ENCODE results near the gene FLRT2. TPM values are rescaled to one million over a fixed set of nuclear protein-coding genes. Genes with fewer than 3 reads are reported as not detected.

Gene FLRT2
- total RNA-seq, 1 experiment from 2014 or later: 0.17 TPM

DNA sequence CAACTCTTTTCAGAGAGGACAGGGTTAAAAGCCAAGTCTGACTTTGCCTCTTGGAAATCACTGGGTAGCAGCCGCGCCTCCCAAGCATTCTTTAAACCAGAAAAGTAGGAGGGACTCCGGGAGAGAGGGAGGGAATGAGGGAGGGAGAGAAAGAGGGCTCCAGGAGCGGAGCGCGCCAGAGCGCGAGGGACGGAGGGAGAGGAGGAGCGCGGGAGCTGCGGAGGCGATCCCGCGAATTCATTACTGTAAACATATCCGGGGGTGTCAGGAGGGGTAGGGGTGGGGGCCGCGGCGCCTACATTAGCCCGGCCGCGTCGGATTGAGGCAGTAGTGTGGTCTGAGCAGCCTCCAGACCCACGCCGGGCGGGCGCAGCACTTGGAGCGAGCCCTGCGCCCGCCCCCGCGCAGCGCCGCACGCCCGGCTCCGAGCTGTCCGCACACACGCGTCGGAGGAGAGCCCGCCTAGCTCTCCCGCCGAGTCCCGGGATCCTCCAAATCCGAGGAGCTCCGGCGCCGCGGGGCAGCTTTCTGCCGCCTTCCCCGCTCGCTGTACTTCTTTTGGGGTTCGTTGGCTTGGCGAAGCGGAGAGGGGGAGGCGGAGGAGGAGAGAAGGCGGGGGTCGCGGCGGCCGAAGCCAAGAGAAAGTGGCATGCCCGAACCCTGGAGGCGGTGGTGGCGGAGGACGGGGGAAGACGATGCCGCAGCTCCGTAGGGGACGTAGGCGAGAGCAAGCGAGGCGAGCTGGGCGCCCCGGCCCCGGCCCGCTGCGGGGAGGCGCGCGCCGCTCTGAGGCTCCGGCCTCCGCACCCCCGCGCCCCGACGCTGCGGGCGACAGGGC, 3.3 kb downstream of the FLRT2 start:
- ChIA-PET CTCF (no interaction called here), RAD21 (ENCODE audit: low non-redundant PET in 1 of 2, low total read pairs in 2 of 2, uncharacterized antibody in 2 of 2, unreplicated experiment in 2 of 2) (no interaction called here), POLR2A (no interaction called here)
- H3K4me2 ChIP-seq (ENCODE audit: low read length): no peak overlapping the region
- H3K9me2 ChIP-seq (ENCODE audit: insufficient read depth): no peaks in the 10 kb centered on the region
- no peak overlapping the region for H2AFZ ChIP-seq (ENCODE audit: low read depth, low read length, poor library complexity, severe bottlenecking)
- no peak for TF ChIP-seq EZH2 (IDR thresholded peaks at IDR 0.05)
- TF ChIP-seq ZFX (IDR thresholded peaks at IDR 0.05): no peak
- no peak for TF ChIP-seq YY1 (IDR thresholded peaks at IDR 0.05; ENCODE audit: extremely low read depth, insufficient replicate concordance, low read depth, low read length)
- no peak for TF ChIP-seq POLR2AphosphoS5 (IDR thresholded peaks at IDR 0.05; ENCODE audit: low read depth, low read length)
- H3K79me2 ChIP-seq (ENCODE audit: insufficient read depth, low read length): no peaks in the 10 kb centered on the region
- DNase-seq (ENCODE audit: low read depth, low spot score) (no peak), ATAC-seq (no peak)
- H3K27me3 ChIP-seq (ENCODE audit: insufficient read depth, low read length): no peaks in the 10 kb centered on the region
- BruUV-seq (replicated peaks): no TSS peak
- H3K9me3 ChIP-seq (ENCODE audit: control insufficient read depth in 1 of 2, insufficient read depth in 1 of 2, low read depth in 1 of 2, low read length in 2 of 2): peaks cover 5 to 25% of the 10 kb centered on the region in 2 experiments; a peak in 2 of 4 replicates
- H3K4me3 ChIP-seq (replicated peaks in 1 of 2; ENCODE audit: low read depth in 1 of 2, low read length in 2 of 2): no peak overlapping the region
- H3K36me3 ChIP-seq (ENCODE audit: control insufficient read depth in 1 of 2, insufficient read depth in 2 of 2, low read length in 2 of 2): no peaks in the 10 kb centered on the region
- H3K27ac ChIP-seq (ENCODE audit: low read depth, low read length): no peak overlapping the region
- no peaks in the 10 kb centered on the region for H3K4me1 ChIP-seq (ENCODE audit: control insufficient read depth in 1 of 2, insufficient read depth in 2 of 2, low read length in 2 of 2)
- intact Hi-C loops (cut with micrococcal nuclease): no loop called here
- H4K20me1 ChIP-seq (ENCODE audit: insufficient read depth): no peaks in the 10 kb centered on the region
- H3K9ac ChIP-seq (ENCODE audit: low read length): no peak overlapping the region

DNA sequence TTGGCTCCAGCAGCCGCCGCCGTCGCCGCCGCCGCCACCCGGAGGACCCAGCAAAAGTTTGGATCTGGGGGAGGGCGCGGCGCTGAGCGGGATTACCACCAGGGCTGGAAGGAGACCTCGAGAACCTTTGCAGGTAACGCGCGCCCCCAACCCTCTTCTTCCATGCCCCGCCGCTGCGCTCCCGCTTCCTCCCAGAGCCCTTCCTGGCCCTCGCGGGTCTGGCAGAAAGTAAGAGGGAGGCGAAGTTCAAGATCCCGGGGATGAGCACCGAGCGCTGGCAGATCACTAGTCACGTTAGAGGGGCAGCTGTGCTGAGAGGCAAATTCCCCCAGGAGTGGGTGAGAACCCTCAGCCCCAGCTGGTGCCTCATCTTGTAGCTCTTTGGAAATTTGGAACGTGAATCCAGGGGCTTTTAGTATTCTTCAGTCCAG, 3.9 kb downstream of the FLRT2 start:
- intact Hi-C loops (cut with micrococcal nuclease): no loop called here
- Histone ChIP-seq H3K4me3 (replicated peaks in 1 of 2; ENCODE audit: low read depth in 1 of 2, low read length in 2 of 2) (no peak overlapping the region), H2AFZ (ENCODE audit: low read depth, low read length, poor library complexity, severe bottlenecking) (no peak overlapping the region), H3K4me2 (ENCODE audit: low read length) (no peak overlapping the region), H3K9me3 (ENCODE audit: control insufficient read depth in 1 of 2, insufficient read depth in 1 of 2, low read depth in 1 of 2, low read length in 2 of 2) (peaks cover 5 to 25% of the 10 kb centered on the region in 2 experiments; a peak in 2 of 4 replicates), H3K27ac (ENCODE audit: low read depth, low read length) (no peak overlapping the region), H4K20me1 (ENCODE audit: insufficient read depth) (no peaks in the 10 kb centered on the region), H3K79me2 (ENCODE audit: insufficient read depth, low read length) (no peaks in the 10 kb centered on the region), H3K9me2 (ENCODE audit: insufficient read depth) (no peaks in the 10 kb centered on the region), H3K27me3 (ENCODE audit: insufficient read depth, low read length) (no peaks in the 10 kb centered on the region), H3K36me3 (ENCODE audit: control insufficient read depth in 1 of 2, insufficient read depth in 2 of 2, low read length in 2 of 2) (no peaks in the 10 kb centered on the region), H3K4me1 (ENCODE audit: control insufficient read depth in 1 of 2, insufficient read depth in 2 of 2, low read length in 2 of 2) (no peaks in the 10 kb centered on the region), H3K9ac (ENCODE audit: low read length) (no peak overlapping the region)
- ChIA-PET POLR2A (no interaction called here), CTCF (no interaction called here), RAD21 (ENCODE audit: low non-redundant PET in 1 of 2, low total read pairs in 2 of 2, uncharacterized antibody in 2 of 2, unreplicated experiment in 2 of 2) (no interaction called here)
- BruUV-seq (replicated peaks): no TSS peak
- ATAC-seq (no peak), DNase-seq (ENCODE audit: low read depth, low spot score) (no peak)
- no peak for TF ChIP-seq ZBTB33 (IDR thresholded peaks at IDR 0.05; ENCODE audit: extremely low read depth, insufficient replicate concordance, low read length)
- no peak for TF ChIP-seq CTCF (IDR thresholded peaks at IDR 0.05 in 2 of 3, conservative IDR thresholded peaks at IDR 0.05 in 1 of 3; ENCODE audit: borderline replicate concordance in 1 of 3, insufficient read depth in 1 of 3, low read depth in 2 of 3, low read length in 2 of 3)
- no peak for TF ChIP-seq SRF (IDR thresholded peaks at IDR 0.05; ENCODE audit: low read depth)
- TF ChIP-seq FOSL1 (IDR thresholded peaks at IDR 0.05; ENCODE audit: low read depth): no peak
- no peak for TF ChIP-seq CBX3 (IDR thresholded peaks at IDR 0.05; ENCODE audit: low read depth)
- TF ChIP-seq TCF7L2 (IDR thresholded peaks at IDR 0.05; ENCODE audit: borderline replicate concordance, extremely low read depth, insufficient read depth, insufficient read length): no peak
- TF ChIP-seq ZNF274 (IDR thresholded peaks at IDR 0.05; ENCODE audit: low read depth, low read length): no peak
- no peak for TF ChIP-seq SIN3A (IDR thresholded peaks at IDR 0.05; ENCODE audit: low read depth)
- no peak for TF ChIP-seq ZFX (IDR thresholded peaks at IDR 0.05)
- TF ChIP-seq RAD21 (IDR thresholded peaks at IDR 0.05; ENCODE audit: low read depth): no peak

Measured in HCT116 (cell line).